Muscle of leg (tissue), 11 donors: ENCODE data around the gene SORBS1. TPM values are rescaled to one million over a fixed set of nuclear protein-coding genes. Genes with fewer than 3 reads are reported as not detected.

ENCODE experiments used
- DNase-seq: peaks from one replicate; pipeline ENCODE4 v3.0.0; 2013
- H3K27ac ChIP-seq: one replicate; pipeline ENCODE4 v1.5.1; 2013; ENCODE audit warnings: mild to moderate bottlenecking, low read length, control low read depth
- H3K27me3 ChIP-seq: one replicate; pipeline ENCODE4 v1.6.1; 2013; ENCODE audit warnings: low read length; ENCODE audit not compliant: control insufficient read depth, insufficient read depth
- H3K36me3 ChIP-seq: one replicate; pipeline ENCODE4 v1.6.1; 2013; ENCODE audit warnings: low read length; ENCODE audit not compliant: control insufficient read depth, insufficient read depth
- H3K4me1 ChIP-seq: one replicate; pipeline ENCODE4 v1.6.1; 2013; ENCODE audit warnings: low read length; ENCODE audit not compliant: control insufficient read depth, insufficient read depth
- H3K4me3 ChIP-seq: one replicate; pipeline ENCODE4 v1.5.1; 2013; ENCODE audit warnings: low read length, control low read depth
- H3K9me3 ChIP-seq: replicated peaks from 2 replicates; pipeline ENCODE4 v1.6.1; 2013; ENCODE audit warnings: low read depth, low read length; ENCODE audit not compliant: control insufficient read depth
- WGBS: methylation state at CpG from one replicate; pipeline ENCODE4 v1.1.5; 2013; ENCODE audit warnings: missing lambda C conversion rate; ENCODE audit not compliant: insufficient coverage; 5-methylcytosine and 5-hydroxymethylcytosine counted together
- polyA plus RNA-seq, 8 donors: library from polyadenylated mRNA; unstranded; fragments of 120-200 nt; gene quantifications; one replicate each; pipeline versions ENCODE4 v1.2.1 to v1.2.3, GENCODE V29; 2013; ENCODE audit warnings: inconsistent platforms in 1 of 8, low replicate concordance in 1 of 8; ENCODE audit not compliant: insufficient read length in 8 of 8, insufficient read depth in 1 of 8
- total RNA-seq: library from RNA; stranded (reverse); fragments of 120-200 nt; gene quantifications from one replicate; pipeline ENCODE4 v1.2.4, GENCODE V29; 2013

Gene SORBS1
- total and polyA plus RNA-seq, 9 donors = 50.4 to 104 (median 57.8) TPM

GRCh38 chr10:95416270-95416669 is 144.9 kb downstream of the SORBS1 start:
- 79% methylated on average over 2 of the region's 4 CpGs for WGBS
- Histone ChIP-seq H3K27me3 (no peaks in the 10 kb centered on the region), H3K36me3 (peaks cover 12% of the 10 kb centered on the region), H3K9me3 (no peaks in the 10 kb centered on the region), H3K4me1 (peaks cover 24% of the 10 kb centered on the region), H3K27ac (no peak overlapping the region), H3K4me3 (no peak overlapping the region)
- DNase-seq = no peak

DNA sequence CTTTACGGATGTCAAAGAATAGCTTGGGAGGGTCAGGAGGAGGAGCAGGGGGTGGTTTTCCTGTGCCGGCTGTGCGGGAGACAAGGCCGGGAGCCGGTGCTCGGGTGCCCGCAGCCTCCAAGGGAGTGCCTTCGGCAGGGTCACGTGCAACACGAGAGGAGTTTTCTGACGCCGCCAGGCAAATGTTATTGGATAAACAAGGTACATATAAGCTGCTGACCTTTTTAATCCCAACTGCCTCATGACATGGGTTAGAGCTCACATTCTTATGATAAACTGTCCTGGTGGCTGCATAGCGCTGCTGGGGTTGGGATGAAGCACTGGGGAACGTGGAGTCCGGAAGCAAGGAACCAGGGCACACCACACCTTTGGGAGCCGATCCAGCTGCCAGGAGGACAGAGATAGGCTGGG is 145.5 kb downstream of the SORBS1 start:
- peaks cover 6% of the 10 kb centered on the region for H3K36me3 ChIP-seq

GRCh38 chr10:95414844-95415485 is 146.2 kb downstream of the SORBS1 start:
- DNase-seq = peak; percentile 60
- Histone ChIP-seq H3K4me3 (no peak overlapping the region), H3K9me3 (no peaks in the 10 kb centered on the region), H3K27me3 (no peaks in the 10 kb centered on the region), H3K27ac (peak overlapping the region; percentile 22), H3K4me1 (peaks cover 24% of the 10 kb centered on the region), H3K36me3 (peaks cover 6% of the 10 kb centered on the region)
- WGBS = 33% methylated on average over 3 of the region's 10 CpGs

More for the DNA sequence above, 145.5 kb downstream of the SORBS1 start:
- Histone ChIP-seq H3K4me3 (no peak overlapping the region), H3K4me1 (peaks cover 24% of the 10 kb centered on the region), H3K27me3 (no peaks in the 10 kb centered on the region), H3K9me3 (no peaks in the 10 kb centered on the region), H3K27ac (no peak overlapping the region)
- DNase-seq = no peak
- WGBS = 64% methylated on average over 15 of the region's 16 CpGs

- 74% methylated on average over 23 of the region's 27 CpGs for WGBS
- H3K27me3 ChIP-seq = no peaks in the 10 kb centered on the region
- H3K36me3 ChIP-seq = peaks cover 6% of the 10 kb centered on the region
- H3K9me3 ChIP-seq = no peaks in the 10 kb centered on the region
- no peak overlapping the region for H3K4me3 ChIP-seq
- H3K4me1 ChIP-seq = peaks cover 24% of the 10 kb centered on the region
- no peak overlapping the region for H3K27ac ChIP-seq
- no peak for DNase-seq
These were observed 146.9 kb downstream of the SORBS1 start for GRCh38 chr10:95414016-95414830.

GRCh38 chr10:95413588-95413987 is 147.6 kb downstream of the SORBS1 start:
- Histone ChIP-seq H3K27me3 (no peaks in the 10 kb centered on the region), H3K9me3 (no peaks in the 10 kb centered on the region), H3K4me1 (peaks cover 28% of the 10 kb centered on the region), H3K27ac (peak overlapping the region; percentile 16), H3K4me3 (no peak overlapping the region), H3K36me3 (peaks cover 9% of the 10 kb centered on the region)
- DNase-seq = no peak
- WGBS = 83% methylated on average over 5 of the region's 5 CpGs

- no peak overlapping the region for H3K4me3 ChIP-seq
- H3K4me1 ChIP-seq = peaks cover 30% of the 10 kb centered on the region
- WGBS = no CpG with 5 or more reads among the region's 4 CpGs
- no peak overlapping the region for H3K27ac ChIP-seq
- no peaks in the 10 kb centered on the region for H3K9me3 ChIP-seq
- peaks cover 14% of the 10 kb centered on the region for H3K36me3 ChIP-seq
- no peaks in the 10 kb centered on the region for H3K27me3 ChIP-seq
- no peak for DNase-seq
These were observed 149.5 kb downstream of the SORBS1 start for GRCh38 chr10:95411635-95412034.

- Histone ChIP-seq H3K4me1 (peaks cover 19% of the 10 kb centered on the region), H3K36me3 (peaks cover 31% of the 10 kb centered on the region), H3K4me3 (no peak overlapping the region), H3K27me3 (no peaks in the 10 kb centered on the region), H3K27ac (peak overlapping the region; percentile 74), H3K9me3 (no peaks in the 10 kb centered on the region)
- WGBS = no CpG with 5 or more reads among the region's 3 CpGs
- peak; percentile 43 for DNase-seq
These were observed 151.9 kb downstream of the SORBS1 start for GRCh38 chr10:95408983-95409873.

DNA sequence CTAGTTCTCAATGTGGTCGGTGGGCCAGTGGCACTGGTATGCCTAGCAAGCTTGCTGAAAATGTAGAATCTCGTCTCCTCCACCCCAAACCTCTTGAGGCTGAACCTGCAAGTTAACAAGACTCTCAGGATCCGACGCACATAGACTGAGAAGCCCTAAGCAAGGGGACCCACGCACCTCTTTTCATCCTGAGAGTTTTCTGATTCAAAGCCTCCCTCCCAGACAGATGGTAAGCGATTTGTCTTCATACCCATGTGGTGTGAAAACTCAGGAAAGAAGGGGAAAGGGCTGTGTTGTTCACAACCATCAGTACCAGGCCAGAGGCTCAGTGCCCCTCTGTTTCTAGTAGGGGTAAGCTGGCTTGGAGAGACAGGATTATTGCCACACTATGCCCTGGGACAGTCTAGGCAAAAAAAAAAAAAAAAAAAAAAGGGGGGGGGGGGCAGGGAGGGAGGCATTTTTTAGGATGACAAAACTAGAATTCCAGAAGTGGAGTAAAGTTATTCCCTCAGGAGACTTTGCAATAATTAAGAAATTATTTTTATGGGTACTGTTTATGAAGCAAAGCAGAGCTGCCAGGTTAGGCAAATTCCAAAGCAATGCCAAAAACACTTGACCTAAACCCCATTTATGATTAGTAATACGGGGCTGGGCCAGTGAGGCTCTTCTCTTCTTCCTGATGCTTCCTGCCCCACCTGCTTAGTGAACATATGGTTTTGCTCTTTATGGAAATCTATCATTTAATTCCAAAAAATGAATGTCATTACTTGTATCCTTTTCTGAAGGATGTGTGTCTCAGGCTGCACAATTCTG is 152.8 kb downstream of the SORBS1 start:
- Histone ChIP-seq H3K9me3 (no peaks in the 10 kb centered on the region), H3K36me3 (peaks cover 36% of the 10 kb centered on the region), H3K4me1 (peaks cover 16% of the 10 kb centered on the region), H3K27me3 (no peaks in the 10 kb centered on the region), H3K27ac (peak overlapping the region; percentile 74), H3K4me3 (no peak overlapping the region)
- peak; percentile 37 for DNase-seq
- WGBS = 91% methylated on average over 4 of the region's 7 CpGs

DNA sequence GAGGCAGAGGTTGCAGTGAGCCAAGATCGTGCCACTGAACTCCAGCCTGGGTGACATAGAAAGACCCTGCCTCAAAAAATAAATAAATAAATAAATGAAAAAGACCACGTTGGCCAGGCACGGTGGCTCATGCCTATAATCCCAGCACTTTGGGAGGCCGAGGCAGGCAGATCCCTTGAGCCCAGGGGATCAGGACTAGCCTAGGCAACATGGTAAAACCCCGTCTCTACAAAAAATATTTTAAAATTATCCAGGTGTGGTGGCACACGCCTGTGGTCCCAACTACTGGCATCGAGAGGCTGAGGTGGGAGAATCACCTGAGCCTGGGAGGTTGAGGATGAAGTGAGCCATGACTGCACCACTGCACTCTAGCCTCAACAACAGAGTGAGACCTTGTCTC is 153.6 kb downstream of the SORBS1 start:
- Histone ChIP-seq H3K9me3 (no peaks in the 10 kb centered on the region), H3K4me1 (peaks cover 16% of the 10 kb centered on the region), H3K27me3 (no peaks in the 10 kb centered on the region), H3K27ac (peak overlapping the region; percentile 77), H3K36me3 (peaks cover 34% of the 10 kb centered on the region), H3K4me3 (no peak overlapping the region)
- DNase-seq = no peak
- WGBS = 100% methylated on average over 2 of the region's 7 CpGs
